Astrocyte of the hippocampus (primary cell): Measurements from ENCODE around the gene HPCAL1.

Source experiments
- DNase-seq: peaks from one replicate; pipeline ENCODE4 v3.0.0; 2011; ENCODE audit warnings: low read depth, low spot score

The HPCAL1 gene

GRCh38 chr2:10404324-10405143, 101.8 kb downstream of the HPCAL1 start:
- peak; percentile 83 for DNase-seq

- DNase-seq: peak; percentile 97
Measured at GRCh38 chr2:10405448-10405847, 102.7 kb downstream of the HPCAL1 start.

- DNase-seq: peak; percentile 63
Measured at GRCh38 chr2:10406016-10406415, 103.3 kb downstream of the HPCAL1 start.

- no peak for DNase-seq
Measured at GRCh38 chr2:10406491-10407188, 103.9 kb downstream of the HPCAL1 start.

GRCh38 chr2:10407432-10407831, 104.7 kb downstream of the HPCAL1 start:
- no peak for DNase-seq

GRCh38 chr2:10407841-10408648, 105.3 kb downstream of the HPCAL1 start:
- DNase-seq: peak; percentile 74

- peak; percentile 91 for DNase-seq
Measured at GRCh38 chr2:10408649-10409579, 106.2 kb downstream of the HPCAL1 start.

- peak; percentile 55 for DNase-seq
Measured at GRCh38 chr2:10410001-10410822, 107.5 kb downstream of the HPCAL1 start.

- DNase-seq: peak; percentile 57
Measured at GRCh38 chr2:10410823-10411437, 108.2 kb downstream of the HPCAL1 start.

- no peak for DNase-seq
Measured at GRCh38 chr2:10411557-10411956, 108.9 kb downstream of the HPCAL1 start.

GRCh38 chr2:10412380-10412779, 109.7 kb downstream of the HPCAL1 start:
- DNase-seq: peak; percentile 57

GRCh38 chr2:10413503-10413902, 110.8 kb downstream of the HPCAL1 start:
- no peak for DNase-seq

GRCh38 chr2:10413991-10414451, 111.3 kb downstream of the HPCAL1 start:
- DNase-seq: peak; percentile 78

- no peak for DNase-seq
Measured at GRCh38 chr2:10414591-10414990, 111.9 kb downstream of the HPCAL1 start.

GRCh38 chr2:10415048-10415447, 112.3 kb downstream of the HPCAL1 start:
- DNase-seq: no peak

GRCh38 chr2:10415640-10416039, 112.9 kb downstream of the HPCAL1 start:
- DNase-seq: no peak

- no peak for DNase-seq
Measured at GRCh38 chr2:10417551-10418335, 115.0 kb downstream of the HPCAL1 start.

- no peak for DNase-seq
Measured at GRCh38 chr2:10419553-10420257, 117.0 kb downstream of the HPCAL1 start.
